HUES64 (cell line): ENCODE measurements around the gene MSI2.
A peak's percentile ranks its signal among the peaks of the same experiment; 100 is the strongest.

Experiments used
- H3K27ac ChIP-seq: 2 replicates; pipeline ENCODE4 v1.7.0; 2013; ENCODE audit warnings: low read depth, low read length, inconsistent platforms
- H3K27me3 ChIP-seq: 2 replicates; pipeline ENCODE4 v1.6.1; 2013; ENCODE audit warnings: mild to moderate bottlenecking, low read length; ENCODE audit not compliant: insufficient read depth
- H3K36me3 ChIP-seq: 2 replicates; pipeline ENCODE4 v1.6.1; 2013; ENCODE audit warnings: mild to moderate bottlenecking, low read length; ENCODE audit not compliant: insufficient read depth
- H3K4me1 ChIP-seq: 2 replicates; pipeline ENCODE4 v1.6.1; 2013; ENCODE audit warnings: mild to moderate bottlenecking, low read length, moderate library complexity; ENCODE audit not compliant: insufficient read depth
- H3K4me3 ChIP-seq: 2 replicates; pipeline ENCODE4 v1.5.1; 2013; ENCODE audit warnings: mild to moderate bottlenecking, low read length, moderate library complexity
- H3K9ac ChIP-seq: 2 replicates; pipeline ENCODE4 v1.6.1; 2013; ENCODE audit warnings: mild to moderate bottlenecking, low read depth, low read length
- H3K9me3 ChIP-seq: 2 replicates; pipeline ENCODE4 v1.6.1; 2013; ENCODE audit warnings: low read depth, low read length; ENCODE audit not compliant: insufficient read depth
- WGBS: fragments of 150-250, 120-280 bp; methylation state at CpG from one replicate; pipeline ENCODE4 v1.1.7; 2013; ENCODE audit warnings: missing lambda C conversion rate; 5-methylcytosine and 5-hydroxymethylcytosine counted together

MSI2 gene

GRCh38 chr17:57349541-57350247 is 93.4 kb downstream of the MSI2 start:
- H3K36me3 ChIP-seq, result peaks cover 11% of the 10 kb centered on the region
- H3K27me3 ChIP-seq, result no peaks in the 10 kb centered on the region
- no peak overlapping the region for H3K27ac ChIP-seq
- no peak overlapping the region for H3K9ac ChIP-seq
- no peaks in the 10 kb centered on the region for H3K9me3 ChIP-seq
- no peak overlapping the region for H3K4me3 ChIP-seq
- 94% methylated on average over 3 of the region's 3 CpGs for WGBS
- H3K4me1 ChIP-seq, result no peaks in the 10 kb centered on the region

GRCh38 chr17:57350266-57350665 is 93.9 kb downstream of the MSI2 start:
- no peaks in the 10 kb centered on the region for H3K4me1 ChIP-seq
- 91% methylated on average over 6 of the region's 6 CpGs for WGBS
- no peaks in the 10 kb centered on the region for H3K27me3 ChIP-seq
- H3K36me3 ChIP-seq, result peaks cover 11% of the 10 kb centered on the region
- no peak overlapping the region for H3K4me3 ChIP-seq
- no peak overlapping the region for H3K27ac ChIP-seq
- H3K9me3 ChIP-seq, result no peaks in the 10 kb centered on the region
- no peak overlapping the region for H3K9ac ChIP-seq

GRCh38 chr17:57352665-57353175 is 96.4 kb downstream of the MSI2 start:
- H3K27me3 ChIP-seq, result no peaks in the 10 kb centered on the region
- peaks cover 5% of the 10 kb centered on the region for H3K36me3 ChIP-seq
- 88% methylated on average over 5 of the region's 5 CpGs for WGBS
- H3K4me3 ChIP-seq, result no peak overlapping the region
- no peak overlapping the region for H3K27ac ChIP-seq
- H3K4me1 ChIP-seq, result peaks cover 14% of the 10 kb centered on the region
- H3K9me3 ChIP-seq, result no peaks in the 10 kb centered on the region
- no peak overlapping the region for H3K9ac ChIP-seq

- no peaks in the 10 kb centered on the region; the same call in 1 of the 2 replicates for H3K36me3 ChIP-seq
- H3K27ac ChIP-seq, result no peak overlapping the region
- H3K27me3 ChIP-seq, result no peaks in the 10 kb centered on the region
- no peaks in the 10 kb centered on the region for H3K9me3 ChIP-seq
- WGBS, result 93% methylated on average over 2 of the region's 2 CpGs
- H3K9ac ChIP-seq, result no peak overlapping the region
- peaks cover 14% of the 10 kb centered on the region for H3K4me1 ChIP-seq
- H3K4me3 ChIP-seq, result no peak overlapping the region
Observed at GRCh38 chr17:57354673-57355072, 98.3 kb downstream of the MSI2 start.

GRCh38 chr17:57355090-57355859 is 99.0 kb downstream of the MSI2 start:
- no peak overlapping the region for H3K4me3 ChIP-seq
- no peak overlapping the region for H3K27ac ChIP-seq
- no peak overlapping the region for H3K9ac ChIP-seq

GRCh38 chr17:57356153-57356718 is 99.9 kb downstream of the MSI2 start:
- no peak overlapping the region for H3K4me3 ChIP-seq
- H3K4me1 ChIP-seq, result peaks cover 14% of the 10 kb centered on the region
- WGBS, result 93% methylated on average over 6 of the region's 6 CpGs
- no peaks in the 10 kb centered on the region for H3K9me3 ChIP-seq
- no peak overlapping the region for H3K27ac ChIP-seq
- no peaks in the 10 kb centered on the region for H3K27me3 ChIP-seq
- no peaks in the 10 kb centered on the region; the same call in 1 of the 2 replicates for H3K36me3 ChIP-seq
- H3K9ac ChIP-seq, result no peak overlapping the region

More at GRCh38 chr17:57355090-57355859, 99.0 kb downstream of the MSI2 start:
- Histone ChIP-seq H3K9me3 (no peaks in the 10 kb centered on the region), H3K4me1 (peaks cover 14% of the 10 kb centered on the region), H3K36me3 (no peaks in the 10 kb centered on the region; the same call in 1 of the 2 replicates), H3K27me3 (no peaks in the 10 kb centered on the region)
- 93% methylated on average over 6 of the region's 6 CpGs for WGBS

- Histone ChIP-seq H3K4me3 (no peak overlapping the region), H3K9ac (peak overlapping the region; percentile 35; the same call in 1 of the 2 replicates)
Observed at GRCh38 chr17:57356719-57357391, 100.5 kb downstream of the MSI2 start.

GRCh38 chr17:57357392-57357784 is 101.1 kb downstream of the MSI2 start:
- 85% methylated on average over 11 of the region's 11 CpGs for WGBS
- H3K9ac ChIP-seq, result peak overlapping the region; percentile 35; the same call in 1 of the 2 replicates

More at GRCh38 chr17:57356719-57357391, 100.5 kb downstream of the MSI2 start:
- 53% methylated on average over 16 of the region's 16 CpGs for WGBS
- peaks cover 14% of the 10 kb centered on the region for H3K4me1 ChIP-seq
- H3K36me3 ChIP-seq, result no peaks in the 10 kb centered on the region; the same call in 1 of the 2 replicates
- no peaks in the 10 kb centered on the region for H3K27me3 ChIP-seq
- peak overlapping the region; percentile 67 for H3K27ac ChIP-seq
- no peaks in the 10 kb centered on the region for H3K9me3 ChIP-seq

GRCh38 chr17:57357830-57358430 is 101.6 kb downstream of the MSI2 start:
- Histone ChIP-seq H3K36me3 (no peaks in the 10 kb centered on the region), H3K27ac (no peak overlapping the region), H3K4me3 (no peak overlapping the region), H3K9me3 (no peaks in the 10 kb centered on the region), H3K4me1 (peaks cover 14% of the 10 kb centered on the region), H3K9ac (no peak overlapping the region), H3K27me3 (no peaks in the 10 kb centered on the region)
- 94% methylated on average over 3 of the region's 3 CpGs for WGBS

More at GRCh38 chr17:57357392-57357784, 101.1 kb downstream of the MSI2 start:
- H3K27me3 ChIP-seq, result no peaks in the 10 kb centered on the region
- peaks cover 14% of the 10 kb centered on the region for H3K4me1 ChIP-seq
- H3K36me3 ChIP-seq, result no peaks in the 10 kb centered on the region
- no peak overlapping the region for H3K4me3 ChIP-seq
- peak overlapping the region; percentile 67 for H3K27ac ChIP-seq
- H3K9me3 ChIP-seq, result no peaks in the 10 kb centered on the region

- peaks cover 26% of the 10 kb centered on the region for H3K4me1 ChIP-seq
Observed at GRCh38 chr17:57360266-57360665, 103.9 kb downstream of the MSI2 start.

More at GRCh38 chr17:57360266-57360665, 103.9 kb downstream of the MSI2 start:
- Histone ChIP-seq H3K27me3 (no peaks in the 10 kb centered on the region), H3K9me3 (no peaks in the 10 kb centered on the region), H3K4me3 (no peak overlapping the region), H3K36me3 (no peaks in the 10 kb centered on the region), H3K27ac (no peak overlapping the region), H3K9ac (no peak overlapping the region)
- 89% methylated on average over 2 of the region's 2 CpGs for WGBS
